Right lobe of liver (tissue), 6 donors: ENCODE data around the gene STX4. TPM values are rescaled to one million over a fixed set of nuclear protein-coding genes. Genes with fewer than 3 reads are reported as not detected.

Source experiments
- ATAC-seq, 4 donors: fragments of 200-7000 bp; cut with Tn5 transposase; one replicate each; pipeline ENCODE4 v1.9.1; 2020; ENCODE audit warnings: mild to moderate bottlenecking in 4 of 4, moderate library complexity in 4 of 4
- DNase-seq, 3 donors: peaks; one replicate each; pipeline ENCODE4 v3.0.0-alpha.2; 2020
- H3K27ac ChIP-seq, 3 donors: fragments of 200-600 bp; one replicate each; pipeline ENCODE4 v1.8.0; 2022
- H3K27me3 ChIP-seq, 2 donors: fragments of 200-600 bp; one replicate each; pipeline ENCODE4 v1.8.0; 2022
- H3K36me3 ChIP-seq, 4 donors: fragments of 200-600 bp; sonication (generic) in 1 of 4; one replicate each; pipeline versions ENCODE4 v1.5.1 to v1.8.0; 2017 to 2022; ENCODE audit warnings: control low read depth in 1 of 4
- H3K4me1 ChIP-seq, 4 donors: fragments of 200-600 bp; sonication (generic) in 1 of 4; one replicate each; pipeline versions ENCODE4 v1.5.1 to v1.8.0; 2017 to 2022; ENCODE audit warnings: control low read depth in 1 of 4
- H3K4me3 ChIP-seq, 3 donors: fragments of 200-600 bp; one replicate each; pipeline ENCODE4 v1.8.0; 2022
- H3K9me3 ChIP-seq, 4 donors: fragments of 200-600 bp; sonication (generic) in 1 of 4; one replicate each; pipeline versions ENCODE4 v1.5.1 to v1.8.0; 2017 to 2022; ENCODE audit warnings: control low read depth in 1 of 4
- POLR2A ChIP-seq: fragments of 450-650 bp; IDR thresholded peaks from one replicate; pipeline ENCODE4 v1.6.1; 2017; ENCODE audit warnings: antibody characterized with exemption, mild to moderate bottlenecking
- WGBS: methylation state at CpG from one replicate; pipeline ENCODE4 v1.1.6; 2018; ENCODE audit warnings: low coverage, low lambda C conversion rate; ENCODE audit not compliant: insufficient coverage; ENCODE audit errors: missing lambda C conversion rate; 5-methylcytosine and 5-hydroxymethylcytosine counted together
- intact Hi-C, 2 donors: fragments of 100-400 bp; cut with DNase I; formaldehyde crosslinking; loops; one replicate each; pipeline versions ENCODE4 v1.11.2 to v1.14.1; 2022
- total RNA-seq, 6 experiments: library from RNA; depleted of rRNA in 2 of 6; stranded (reverse); fragments of >200 nt in 2 of 6; fragmentation: NEBNext Ultra II Directional in 3 of 6; extraction: Animal tissue kit (Norgen Biotek cat#: 25700) in 3 of 6; gene quantifications; one replicate each; pipeline versions ENCODE4 v1.1.0 to v1.2.4, GENCODE V29; 2016 to 2023
- TF ChIP-seq, protein P1 (sequence below), 4 donors: fragments of 200-600 bp in 3 of 4; fragments of 450-650 bp in 1 of 4; IDR thresholded peaks; one replicate each; pipeline versions ENCODE4 v1.5.1 to v1.8.0; 2016 to 2022; ENCODE audit warnings: antibody characterized with exemption in 4 of 4, mild to moderate bottlenecking in 2 of 4
- donor health status: DM: no; HTN: yes; CAD: no.
- donor health status: DM: no; HTN: no; CAD: no.
- donor health status: DM: no; HTN: no; CAD: no.
- donor health status: DM: no; HTN: yes; CAD: no.
- donor health status: DM: no; HTN: yes; CAD: no.

STX4 gene
- total RNA-seq, 6 experiments from 2014 or later = 18.8 to 52.8 (median 23.6) TPM

DNA sequence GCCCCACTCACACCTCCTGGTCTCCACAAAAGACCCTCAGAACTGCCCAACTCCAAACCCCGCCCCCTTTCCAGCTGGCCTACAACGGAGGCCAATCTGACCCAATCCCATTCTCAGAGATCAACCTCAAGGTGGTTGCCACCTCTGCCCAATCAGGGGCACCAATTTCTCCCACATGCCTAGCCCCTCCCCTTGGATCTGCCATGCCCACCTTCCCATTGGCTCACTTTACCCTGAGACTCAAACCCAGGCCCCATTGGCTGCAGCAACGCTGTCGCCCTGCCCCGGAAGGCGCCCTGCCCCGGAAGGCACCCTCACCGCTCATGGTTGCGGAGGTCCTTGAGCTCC, 30.1 kb downstream of the STX4 start:
- H3K9me3 ChIP-seq = no peaks in the 10 kb centered on the region
- H3K4me3 ChIP-seq = no peak overlapping the region
- H3K4me1 ChIP-seq = no peaks in the 10 kb centered on the region
- no peak for TF ChIP-seq POLR2A
- TF ChIP-seq, protein P1, sequence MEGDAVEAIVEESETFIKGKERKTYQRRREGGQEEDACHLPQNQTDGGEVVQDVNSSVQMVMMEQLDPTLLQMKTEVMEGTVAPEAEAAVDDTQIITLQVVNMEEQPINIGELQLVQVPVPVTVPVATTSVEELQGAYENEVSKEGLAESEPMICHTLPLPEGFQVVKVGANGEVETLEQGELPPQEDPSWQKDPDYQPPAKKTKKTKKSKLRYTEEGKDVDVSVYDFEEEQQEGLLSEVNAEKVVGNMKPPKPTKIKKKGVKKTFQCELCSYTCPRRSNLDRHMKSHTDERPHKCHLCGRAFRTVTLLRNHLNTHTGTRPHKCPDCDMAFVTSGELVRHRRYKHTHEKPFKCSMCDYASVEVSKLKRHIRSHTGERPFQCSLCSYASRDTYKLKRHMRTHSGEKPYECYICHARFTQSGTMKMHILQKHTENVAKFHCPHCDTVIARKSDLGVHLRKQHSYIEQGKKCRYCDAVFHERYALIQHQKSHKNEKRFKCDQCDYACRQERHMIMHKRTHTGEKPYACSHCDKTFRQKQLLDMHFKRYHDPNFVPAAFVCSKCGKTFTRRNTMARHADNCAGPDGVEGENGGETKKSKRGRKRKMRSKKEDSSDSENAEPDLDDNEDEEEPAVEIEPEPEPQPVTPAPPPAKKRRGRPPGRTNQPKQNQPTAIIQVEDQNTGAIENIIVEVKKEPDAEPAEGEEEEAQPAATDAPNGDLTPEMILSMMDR (IDR thresholded peaks at IDR 0.05) = no peak
- no peaks in the 10 kb centered on the region for H3K36me3 ChIP-seq
- no peak overlapping the region for H3K27ac ChIP-seq
- no peaks in the 10 kb centered on the region for H3K27me3 ChIP-seq
- WGBS = 96% methylated on average over 7 of the region's 9 CpGs
- DNase-seq (no peak), ATAC-seq (no peak)
- intact Hi-C loops = no loop called here

DNA sequence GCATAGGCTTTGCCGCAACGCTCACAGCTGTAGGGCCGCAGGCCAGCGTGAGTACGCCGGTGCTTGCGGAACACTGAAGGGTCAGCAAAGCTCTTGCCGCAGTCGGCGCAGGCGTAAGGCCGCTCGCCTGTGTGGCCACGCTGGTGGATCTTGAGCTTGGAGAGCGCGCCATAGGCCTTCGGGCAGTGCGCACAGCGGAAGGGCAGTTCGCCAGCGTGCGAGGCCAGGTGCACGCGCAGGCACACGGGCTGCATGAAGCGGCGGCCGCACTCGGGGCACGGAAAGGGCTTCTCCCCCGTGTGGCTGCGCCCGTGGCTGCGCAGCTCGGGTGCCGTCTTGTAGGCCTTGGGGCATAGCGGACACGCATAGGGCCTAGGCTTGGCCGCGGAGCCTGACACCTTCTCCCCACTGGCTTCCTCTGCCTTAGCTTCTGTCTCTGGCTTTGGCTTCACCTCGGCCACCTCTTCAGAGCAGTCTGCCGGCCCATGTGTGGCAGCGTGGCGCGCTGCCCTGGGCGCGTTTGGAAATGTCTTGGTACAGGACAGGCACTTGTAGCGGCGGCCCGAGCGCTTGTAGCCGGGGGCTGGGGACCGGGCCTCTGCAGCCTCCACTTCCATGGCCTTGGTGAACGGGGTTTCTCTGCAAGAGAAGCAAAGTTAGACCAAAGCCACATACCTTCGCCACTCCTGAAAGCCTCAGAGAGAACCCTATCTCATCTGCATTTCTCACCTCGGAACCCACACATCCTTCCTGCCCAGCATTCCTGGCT, 30.7 kb downstream of the STX4 start:
- WGBS = 90% methylated on average over 15 of the region's 56 CpGs
- intact Hi-C loops = no loop called here
- no peaks in the 10 kb centered on the region for H3K27me3 ChIP-seq
- H3K36me3 ChIP-seq = no peaks in the 10 kb centered on the region
- H3K27ac ChIP-seq = no peak overlapping the region
- H3K4me1 ChIP-seq = no peaks in the 10 kb centered on the region
- no peaks in the 10 kb centered on the region for H3K9me3 ChIP-seq
- peak; percentile 23 to 49 (median 42) for ATAC-seq
- no peak overlapping the region for H3K4me3 ChIP-seq
- no peak for DNase-seq
- TF ChIP-seq, protein P1 (IDR thresholded peaks at IDR 0.05) = no peak
- no peak for TF ChIP-seq POLR2A

DNA sequence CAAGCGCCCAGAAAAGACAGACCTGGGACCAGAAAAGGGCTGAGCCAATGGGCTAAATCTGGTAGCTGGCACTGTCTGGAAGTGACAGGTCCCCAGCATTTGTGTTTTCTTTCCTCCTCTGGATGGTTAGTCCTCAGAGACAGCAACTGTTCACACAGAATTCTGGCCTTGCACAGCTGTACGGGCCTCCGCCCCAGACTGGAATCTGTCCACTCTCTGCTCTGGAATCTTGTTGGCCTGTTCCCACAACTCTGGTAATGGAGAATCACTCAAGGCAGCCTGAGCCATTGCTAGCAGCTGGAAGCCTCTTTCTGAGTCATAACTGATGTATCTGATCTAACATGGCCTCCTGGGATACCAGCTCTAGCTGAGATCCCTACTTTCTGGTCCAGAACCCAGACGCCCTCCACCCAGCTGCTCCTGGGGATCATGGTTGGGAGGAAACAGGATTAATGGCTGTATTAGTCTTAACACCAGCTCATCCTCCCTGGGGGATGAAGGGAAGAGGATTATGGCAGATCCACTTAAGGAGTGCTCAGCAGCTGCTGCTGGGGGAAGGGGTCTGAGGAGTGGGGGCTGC, 31.6 kb downstream of the STX4 start:
- Histone ChIP-seq H3K36me3 (no peaks in the 10 kb centered on the region), H3K4me3 (no peak overlapping the region), H3K27me3 (no peaks in the 10 kb centered on the region), H3K9me3 (no peaks in the 10 kb centered on the region), H3K4me1 (no peaks in the 10 kb centered on the region), H3K27ac (no peak overlapping the region)
- WGBS = 86% methylated on average over 3 of the region's 4 CpGs
- intact Hi-C loops = no loop called here
- ATAC-seq = no peak
- TF ChIP-seq, protein P1 (IDR thresholded peaks at IDR 0.05) = no peak
- no peak for DNase-seq

DNA sequence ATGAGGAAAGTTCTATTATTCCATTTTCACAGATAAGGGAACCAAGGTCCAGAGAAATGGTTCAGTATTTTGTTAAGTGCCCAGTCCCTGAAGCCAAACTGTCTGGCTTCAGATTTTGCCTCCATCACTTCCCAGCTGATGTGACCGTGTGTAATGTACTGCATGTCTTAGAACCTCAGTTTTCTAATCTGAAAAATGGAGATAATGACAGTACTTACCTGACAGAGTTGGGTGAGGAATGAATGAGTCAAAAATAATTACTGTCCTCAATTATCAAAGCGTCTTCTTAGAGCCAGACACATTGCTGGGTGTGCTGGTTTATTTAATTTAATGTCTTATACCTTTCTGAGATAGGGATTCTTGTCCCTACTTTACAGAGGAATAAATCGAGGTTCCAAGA, 34.0 kb downstream of the STX4 start:
- 93% methylated on average over 3 of the region's 3 CpGs for WGBS
- Histone ChIP-seq H3K4me3 (no peak overlapping the region), H3K36me3 (no peaks in the 10 kb centered on the region), H3K4me1 (peaks cover 0 to 6% (median 0%) of the 10 kb centered on the region in 4 donors), H3K27me3 (no peaks in the 10 kb centered on the region), H3K27ac (no peak overlapping the region), H3K9me3 (no peaks in the 10 kb centered on the region)
- no peak for TF ChIP-seq POLR2A
- TF ChIP-seq, protein P1 (IDR thresholded peaks at IDR 0.05) = no peak
- no peak for DNase-seq
- ATAC-seq = no peak
- intact Hi-C loops = no loop called here
